HL-60/S4 (cell line): Measurements from ENCODE around the gene NR2E1.

ENCODE experiments used
- in situ Hi-C: fragments of 300-500 bp; cut with MboI; formaldehyde crosslinking; loops from 2 replicates; pipeline ENCODE4 v1.14.3; 2022; ENCODE audit warnings: low sequenced_read_pairs

The NR2E1 gene

DNA sequence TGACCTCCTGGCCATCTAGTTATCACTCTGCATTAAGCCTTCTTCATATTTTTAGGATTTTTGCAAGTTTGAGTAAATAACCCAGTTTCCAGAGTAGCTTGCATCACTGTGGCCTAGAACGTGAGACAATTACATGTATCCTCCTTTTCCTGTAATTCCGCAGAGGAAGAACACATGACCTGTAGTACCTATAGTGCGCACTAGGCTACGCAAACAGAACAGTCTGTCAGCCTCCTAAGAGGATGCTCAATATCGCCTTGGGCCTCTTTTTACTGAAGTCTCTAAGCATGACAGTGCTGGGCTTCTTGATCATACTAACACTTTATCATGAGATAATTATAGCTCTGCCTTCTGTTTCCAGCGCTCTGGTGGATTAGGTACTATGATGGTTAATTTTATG lies 20.2 kb upstream of the NR2E1 start:
- in situ Hi-C loops = no loop called here

DNA sequence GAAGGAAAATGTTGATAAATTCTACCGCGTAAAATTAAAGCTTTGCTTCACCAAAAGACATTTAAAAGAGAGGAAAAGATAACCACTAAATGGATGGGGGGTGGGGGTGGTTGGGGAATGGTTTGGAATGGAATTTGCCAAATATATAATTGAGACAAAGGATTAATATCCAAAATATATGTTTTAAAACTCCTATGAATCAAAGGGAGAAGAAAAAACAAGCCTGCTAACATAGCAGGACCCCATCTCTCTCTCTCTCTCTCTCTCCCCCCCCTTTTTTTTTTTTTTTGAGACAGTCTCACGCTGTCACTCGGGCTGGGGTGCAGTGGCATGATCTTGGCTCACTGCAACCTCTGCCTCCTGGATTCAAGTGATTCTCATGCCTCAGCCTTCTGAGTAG lies 13.4 kb upstream of the NR2E1 start:
- in situ Hi-C loops = no loop called here

GRCh38 chr6:108156180-108156937 lies 9.5 kb upstream of the NR2E1 start:
- in situ Hi-C loops = no loop called here

- in situ Hi-C loops = no loop called here
These were observed 8.9 kb upstream of the NR2E1 start for GRCh38 chr6:108156938-108157233.

DNA sequence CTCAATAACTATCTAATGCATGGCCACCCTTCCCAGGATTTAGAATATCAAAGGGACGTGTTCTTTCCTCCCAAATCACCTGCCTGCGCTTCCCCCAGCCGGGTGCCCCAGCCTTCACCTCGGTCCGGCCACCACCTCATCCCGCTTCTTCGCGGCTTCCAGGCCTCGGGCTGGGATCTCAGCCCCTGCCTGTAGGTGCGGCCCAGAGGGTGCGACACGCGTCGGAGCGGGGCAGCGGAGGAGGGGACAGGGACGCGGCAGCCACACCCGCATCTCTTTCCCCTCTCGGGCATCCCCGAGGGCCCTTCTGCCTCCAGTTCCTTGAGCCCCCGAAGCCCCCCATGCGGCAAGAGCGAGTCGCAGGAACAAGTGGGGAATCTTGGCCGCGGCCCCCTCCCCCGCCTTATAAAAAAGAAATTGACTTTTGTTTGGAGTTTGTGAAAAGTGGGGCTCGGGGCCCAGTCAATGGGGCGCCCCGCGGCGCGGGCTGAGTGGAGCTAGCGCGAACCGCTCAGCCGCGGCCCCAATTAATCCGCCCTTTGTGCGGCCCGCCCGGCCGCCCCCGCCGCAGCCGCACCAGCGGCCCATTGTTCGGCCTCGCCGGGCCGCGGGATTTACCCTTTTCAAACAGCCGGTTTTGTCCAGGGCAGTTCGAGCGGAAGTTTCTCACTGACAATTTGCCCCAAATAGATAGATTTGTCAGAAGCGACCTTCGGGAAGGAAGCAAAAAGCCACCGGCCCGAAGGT lies 8.4 kb upstream of the NR2E1 start:
- in situ Hi-C loops = no loop called here

GRCh38 chr6:108157981-108158525 lies 7.8 kb upstream of the NR2E1 start:
- in situ Hi-C loops = no loop called here

GRCh38 chr6:108159981-108160380 lies 5.8 kb upstream of the NR2E1 start:
- in situ Hi-C loops = no loop called here

- in situ Hi-C loops = no loop called here
These were observed 4.0 kb upstream of the NR2E1 start for GRCh38 chr6:108161724-108162282.

DNA sequence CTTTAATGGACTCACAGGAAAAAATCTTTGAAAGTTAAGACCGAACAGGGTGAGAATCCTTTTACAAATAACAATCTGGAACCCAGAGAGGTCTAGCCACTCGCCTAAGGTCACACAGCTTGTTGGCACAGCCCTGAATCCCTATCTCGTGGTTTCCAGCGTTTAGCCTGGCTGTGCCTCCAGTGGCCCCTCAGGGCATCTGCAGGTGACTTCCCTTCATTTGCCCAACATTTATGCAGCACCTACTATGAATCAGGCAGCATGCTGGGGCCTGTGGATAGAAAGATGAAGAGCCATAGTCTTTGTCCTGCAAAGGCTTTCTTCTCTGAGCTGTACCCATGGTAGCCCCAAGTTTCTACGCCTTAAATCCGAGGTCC lies 2.6 kb upstream of the NR2E1 start:
- in situ Hi-C loops = no loop called here

DNA sequence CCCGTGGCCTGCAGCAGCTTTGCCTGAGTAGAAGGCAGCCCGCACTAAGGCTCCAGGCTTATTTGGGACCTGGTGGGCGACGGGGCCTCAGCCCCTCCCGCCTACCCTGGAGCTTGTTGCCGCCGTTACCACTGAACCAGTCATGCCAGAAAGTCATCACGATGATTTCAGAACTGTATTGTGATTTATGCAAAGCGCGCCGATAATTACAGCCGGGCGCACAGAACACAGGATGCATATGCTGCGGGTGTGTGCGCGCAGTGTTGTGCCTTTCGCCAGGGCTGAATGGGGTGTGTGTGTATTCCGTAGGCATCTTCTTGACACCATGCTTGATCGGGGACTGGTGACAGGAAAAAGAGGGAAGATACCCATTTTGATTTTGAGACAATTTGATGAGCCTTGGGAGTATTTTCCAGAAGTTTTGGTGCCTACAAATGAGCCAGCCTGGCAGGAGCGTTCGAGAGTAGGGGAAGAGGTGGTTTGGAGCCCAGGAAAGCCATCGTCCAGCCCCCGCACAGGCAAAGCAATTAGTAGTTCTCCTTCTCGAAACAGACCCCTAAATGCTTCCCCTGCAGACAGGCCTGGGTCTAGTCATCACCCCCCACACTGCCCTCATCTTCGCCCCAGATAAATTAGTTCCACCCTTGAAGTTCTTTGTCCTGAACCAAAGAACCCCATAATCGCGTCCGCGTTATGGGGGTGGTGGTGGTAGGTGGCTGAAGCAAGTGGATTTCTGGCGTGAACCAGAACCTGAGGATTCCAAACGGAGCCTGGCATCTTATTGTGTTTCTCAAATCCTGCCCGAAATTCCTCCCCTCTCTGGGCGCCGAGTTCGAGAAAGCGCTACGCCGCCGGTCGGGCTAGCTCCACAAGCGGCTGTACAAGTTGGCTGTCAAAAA lies 1.9 kb upstream of the NR2E1 start:
- in situ Hi-C loops = no loop called here

GRCh38 chr6:108164543-108164814 lies 1.3 kb upstream of the NR2E1 start:
- in situ Hi-C loops = no loop called here

- in situ Hi-C loops = no loop called here
These were observed 761 bp upstream of the NR2E1 start for GRCh38 chr6:108164815-108165706.

- in situ Hi-C loops = no loop called here
These were observed 1.0 kb downstream of the NR2E1 start for GRCh38 chr6:108166664-108167448.

DNA sequence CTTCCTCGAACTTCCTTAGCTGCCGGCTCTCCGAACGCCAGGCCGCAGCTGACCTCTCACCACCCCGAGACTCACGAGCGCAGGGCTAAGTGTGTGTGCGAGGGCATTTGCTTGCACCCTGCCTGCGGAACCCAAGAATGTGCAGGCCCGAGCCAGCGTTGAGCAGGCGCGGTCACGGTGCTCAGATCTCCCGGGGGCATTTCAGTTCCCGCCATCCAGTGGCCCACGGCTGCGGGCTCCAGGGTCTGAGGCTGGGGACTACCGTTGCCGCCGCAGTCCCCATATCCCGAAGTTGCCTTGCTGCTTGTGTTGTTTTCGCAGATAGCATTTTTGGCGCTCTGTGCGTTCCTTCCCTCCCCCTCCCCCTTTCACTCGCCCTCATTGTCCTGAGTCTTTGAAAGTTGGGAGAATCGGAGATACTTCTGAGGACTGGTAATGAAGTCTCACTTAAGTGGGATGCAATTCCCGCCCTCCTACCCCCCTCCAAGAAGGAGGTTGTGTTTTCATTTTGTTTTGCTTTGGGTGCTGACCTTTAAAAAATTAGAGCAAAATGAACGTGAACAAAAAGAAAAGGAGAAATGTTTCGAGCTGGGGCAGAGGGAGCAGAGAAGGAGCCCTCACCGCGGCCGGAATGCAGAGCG lies 1.7 kb downstream of the NR2E1 start:
- in situ Hi-C loops = no loop called here

- in situ Hi-C loops = no loop called here
These were observed 2.3 kb downstream of the NR2E1 start for GRCh38 chr6:108168090-108168463.

DNA sequence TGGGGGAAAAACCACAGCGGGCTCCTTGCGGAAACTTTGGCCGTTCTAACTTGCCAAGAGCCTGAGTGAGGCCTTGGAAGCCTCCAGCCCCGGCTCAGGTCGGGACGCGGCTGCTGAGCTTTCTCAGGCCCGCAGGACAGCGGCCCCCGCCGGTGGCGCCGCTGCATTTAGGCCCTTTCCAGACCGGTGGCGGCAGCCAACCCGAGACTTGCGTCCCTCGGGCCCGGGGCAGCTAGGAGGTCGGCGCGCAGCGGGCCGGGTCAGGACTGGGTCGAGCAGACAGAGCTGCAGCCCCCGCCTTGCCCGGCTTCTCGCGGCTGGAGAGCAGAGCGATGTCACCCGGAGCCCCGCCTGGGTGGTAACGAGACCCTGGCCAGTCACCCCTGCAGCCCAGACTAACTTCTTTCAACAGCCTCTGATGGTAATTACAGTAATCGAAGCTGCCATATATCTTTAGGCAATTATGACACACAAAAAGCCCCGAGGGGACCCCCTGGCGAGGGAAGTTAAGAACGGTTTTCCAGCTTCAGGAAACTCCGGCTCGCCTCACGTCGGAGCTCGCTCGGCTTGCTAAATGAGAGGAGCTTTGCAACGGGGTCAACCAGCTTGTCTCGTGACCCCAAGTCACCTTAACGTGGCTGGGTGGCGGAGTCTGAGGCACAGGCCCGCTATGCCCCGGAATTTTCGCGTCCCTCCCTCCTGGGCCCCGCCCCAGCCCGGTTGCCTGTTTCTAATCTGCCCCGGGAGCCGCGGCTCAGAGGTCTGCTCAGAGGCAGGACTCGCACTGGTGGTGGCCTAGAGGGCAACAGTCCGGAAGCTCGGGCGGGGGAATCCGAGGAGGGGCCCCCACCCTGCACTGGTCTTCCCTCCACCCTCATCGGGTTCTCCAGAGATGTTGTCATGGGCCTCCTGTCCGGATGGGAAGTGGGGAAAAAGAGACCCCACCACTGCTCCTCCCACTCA lies 3.0 kb downstream of the NR2E1 start:
- in situ Hi-C loops = no loop called here

GRCh38 chr6:108169464-108170331 lies 3.9 kb downstream of the NR2E1 start:
- in situ Hi-C loops = no loop called here
